Breast epithelium (tissue), 4 donors: ENCODE results near the gene CHTF18. TPM values are rescaled to one million over a fixed set of nuclear protein-coding genes. Genes with fewer than 3 reads are reported as not detected.

Experiments used
- DNase-seq, 2 donors: peaks; one replicate each; pipeline ENCODE4 v3.0.0-alpha.2; 2019; ENCODE audit warnings: low spot score in 2 of 2
- H3K27ac ChIP-seq, 2 donors: fragments of 200-600 bp; sonication (generic) in 1 of 2; one replicate each; pipeline ENCODE4 v1.5.1; 2016 to 2019; ENCODE audit warnings: mild to moderate bottlenecking in 1 of 2
- H3K27me3 ChIP-seq, 2 donors: fragments of 200-600 bp; sonication (generic) in 1 of 2; one replicate each; pipeline versions ENCODE4 v1.5.1 to v1.6.0; 2017 to 2019; ENCODE audit warnings: control low read depth in 1 of 2, mild to moderate bottlenecking in 1 of 2
- H3K36me3 ChIP-seq: fragments of 200-600 bp; one replicate; pipeline ENCODE4 v1.5.1; 2019
- H3K4me1 ChIP-seq, 2 donors: fragments of 200-600 bp; sonication (generic); one replicate each; pipeline ENCODE4 v1.5.1; 2016 to 2019; ENCODE audit warnings: control low read depth in 1 of 2
- H3K4me3 ChIP-seq, 3 donors: fragments of 200-600 bp; sonication (generic); 1 replicate in 2 of 3; 2 replicates in 1 of 3; pipeline ENCODE4 v1.5.1; 2016 to 2019; ENCODE audit warnings: mild to moderate bottlenecking in 3 of 3, moderate library complexity in 2 of 3
- H3K9me3 ChIP-seq, 2 donors: fragments of 200-600 bp; sonication (generic) in 1 of 2; one replicate each; pipeline ENCODE4 v1.5.1; 2016 to 2019; ENCODE audit warnings: control low read depth in 1 of 2
- POLR2A ChIP-seq: fragments of 450-650 bp; IDR thresholded peaks from one replicate; pipeline ENCODE4 v1.6.1; 2016; ENCODE audit warnings: antibody characterized with exemption, mild to moderate bottlenecking, moderate library complexity
- POLR2AphosphoS5 ChIP-seq, 3 donors: sonication (generic); formaldehyde crosslinking; IDR thresholded peaks; one replicate each; pipeline ENCODE4 v1.6.1; 2017; ENCODE audit warnings: antibody characterized with exemption in 3 of 3
- intact Hi-C: fragments of 100-400 bp; cut with DNase I; formaldehyde crosslinking; loops from one replicate; pipeline ENCODE4 v1.15.1; 2023; ENCODE audit warnings: low total_unique reads
- total RNA-seq, 3 donors: library from RNA; depleted of rRNA; stranded (reverse); fragments of >200 nt; gene quantifications; one replicate each; pipeline ENCODE4 v1.1.0, GENCODE V29; 2016
- TF ChIP-seq, protein P1 (sequence below), 3 donors: fragments of 450-650 bp; IDR thresholded peaks; one replicate each; pipeline ENCODE4 v1.5.1; 2016 to 2017; ENCODE audit warnings: antibody characterized with exemption in 3 of 3, mild to moderate bottlenecking in 3 of 3, moderate library complexity in 3 of 3

CHTF18 gene
- total RNA-seq, 3 donors from 2014 or later = 12.6 to 15.5 (median 13.1) TPM

GRCh38 chr16:768428-768827 lies 20.0 kb upstream of the CHTF18 start:
- Histone ChIP-seq H3K4me3 (no peak overlapping the region), H3K9me3 (no peaks in the 10 kb centered on the region), H3K27ac (no peak overlapping the region), H3K27me3 (peaks cover 3 to 40% of the 10 kb centered on the region in 2 donors), H3K36me3 (no peaks in the 10 kb centered on the region), H3K4me1 (no peaks in the 10 kb centered on the region)
- DNase-seq = no peak
- intact Hi-C loops = no loop called here
- TF ChIP-seq, protein P1, sequence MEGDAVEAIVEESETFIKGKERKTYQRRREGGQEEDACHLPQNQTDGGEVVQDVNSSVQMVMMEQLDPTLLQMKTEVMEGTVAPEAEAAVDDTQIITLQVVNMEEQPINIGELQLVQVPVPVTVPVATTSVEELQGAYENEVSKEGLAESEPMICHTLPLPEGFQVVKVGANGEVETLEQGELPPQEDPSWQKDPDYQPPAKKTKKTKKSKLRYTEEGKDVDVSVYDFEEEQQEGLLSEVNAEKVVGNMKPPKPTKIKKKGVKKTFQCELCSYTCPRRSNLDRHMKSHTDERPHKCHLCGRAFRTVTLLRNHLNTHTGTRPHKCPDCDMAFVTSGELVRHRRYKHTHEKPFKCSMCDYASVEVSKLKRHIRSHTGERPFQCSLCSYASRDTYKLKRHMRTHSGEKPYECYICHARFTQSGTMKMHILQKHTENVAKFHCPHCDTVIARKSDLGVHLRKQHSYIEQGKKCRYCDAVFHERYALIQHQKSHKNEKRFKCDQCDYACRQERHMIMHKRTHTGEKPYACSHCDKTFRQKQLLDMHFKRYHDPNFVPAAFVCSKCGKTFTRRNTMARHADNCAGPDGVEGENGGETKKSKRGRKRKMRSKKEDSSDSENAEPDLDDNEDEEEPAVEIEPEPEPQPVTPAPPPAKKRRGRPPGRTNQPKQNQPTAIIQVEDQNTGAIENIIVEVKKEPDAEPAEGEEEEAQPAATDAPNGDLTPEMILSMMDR (IDR thresholded peaks at IDR 0.05) = no peak
- TF ChIP-seq POLR2AphosphoS5 (IDR thresholded peaks at IDR 0.05) (no peak), POLR2A (no peak)

DNA sequence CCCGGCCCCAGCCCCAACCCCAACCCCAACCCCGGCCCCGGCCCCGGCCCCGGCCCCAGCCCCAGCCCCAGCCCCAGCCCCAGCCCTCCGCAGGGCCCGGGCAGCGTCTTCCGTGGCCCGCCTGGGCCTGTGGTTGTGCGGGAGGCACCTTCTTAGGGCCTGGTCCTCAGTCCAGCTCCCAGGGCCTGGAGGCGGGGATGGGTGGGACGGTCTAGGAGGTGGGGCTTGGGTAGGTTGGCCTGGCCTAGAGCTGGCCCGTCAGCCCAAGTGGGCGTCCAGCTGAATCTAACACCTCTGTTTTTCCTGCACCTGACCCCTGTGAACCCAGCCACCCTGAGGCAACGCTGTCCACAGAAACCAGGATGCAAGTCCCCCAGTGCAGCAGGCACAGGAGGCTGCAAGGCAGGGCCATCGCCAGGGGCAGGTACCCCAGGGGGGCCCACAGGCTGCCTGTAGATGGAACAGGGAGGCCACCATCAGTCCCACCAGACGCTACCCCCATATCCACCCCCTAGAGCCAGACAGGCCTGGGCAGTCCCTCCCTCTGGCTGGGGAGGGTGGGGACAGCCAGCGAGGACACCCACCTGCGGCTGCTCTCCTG lies 19.1 kb upstream of the CHTF18 start:
- no peaks in the 10 kb centered on the region for H3K4me1 ChIP-seq
- TF ChIP-seq POLR2A (no peak), POLR2AphosphoS5 (IDR thresholded peaks at IDR 0.05) (no peak)
- TF ChIP-seq, protein P1 (IDR thresholded peaks at IDR 0.05) = no peak

GRCh38 chr16:769934-770333 lies 18.5 kb upstream of the CHTF18 start:
- intact Hi-C loops = no loop called here
- H3K27ac ChIP-seq = no peak overlapping the region
- DNase-seq = no peak
- H3K27me3 ChIP-seq = peaks cover 3 to 45% of the 10 kb centered on the region in 2 donors
- no peak overlapping the region for H3K4me3 ChIP-seq
- TF ChIP-seq POLR2AphosphoS5 (IDR thresholded peaks at IDR 0.05) (no peak), POLR2A (no peak)
- TF ChIP-seq, protein P1 (IDR thresholded peaks at IDR 0.05) = no peak
- no peaks in the 10 kb centered on the region for H3K4me1 ChIP-seq
- H3K9me3 ChIP-seq = no peaks in the 10 kb centered on the region
- no peaks in the 10 kb centered on the region for H3K36me3 ChIP-seq

More for the DNA sequence above, 19.1 kb upstream of the CHTF18 start:
- Histone ChIP-seq H3K27me3 (peaks cover 3 to 45% of the 10 kb centered on the region in 2 donors), H3K9me3 (no peaks in the 10 kb centered on the region), H3K4me3 (no peak overlapping the region), H3K27ac (no peak overlapping the region), H3K36me3 (no peaks in the 10 kb centered on the region)
- no peak for DNase-seq
- intact Hi-C loops = no loop called here

DNA sequence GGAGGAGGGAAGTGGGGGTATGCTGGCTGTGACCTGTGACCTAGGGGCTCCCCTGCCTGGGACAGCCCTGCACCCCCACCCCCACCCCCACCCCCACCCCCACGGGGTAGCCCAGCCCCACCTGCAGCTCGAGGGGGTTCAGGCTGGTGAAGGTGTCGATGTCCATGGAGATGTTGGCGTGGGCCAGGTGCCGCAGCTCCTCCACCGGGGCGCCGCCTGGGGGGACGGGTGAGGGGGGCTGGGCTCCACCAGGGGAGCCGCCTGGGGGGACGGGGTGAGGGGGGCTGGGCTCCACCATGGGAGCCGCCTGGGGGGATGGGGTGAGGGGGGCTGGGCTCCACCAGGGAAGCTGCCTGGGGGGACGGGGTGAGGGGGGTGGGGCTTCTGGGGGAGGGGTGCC lies 18.0 kb upstream of the CHTF18 start:
- no peak overlapping the region for H3K27ac ChIP-seq
- DNase-seq = no peak
- H3K27me3 ChIP-seq = peaks cover 3 to 40% of the 10 kb centered on the region in 2 donors
- H3K36me3 ChIP-seq = no peaks in the 10 kb centered on the region
- H3K9me3 ChIP-seq = no peaks in the 10 kb centered on the region
- intact Hi-C loops = no loop called here
- no peaks in the 10 kb centered on the region for H3K4me1 ChIP-seq
- H3K4me3 ChIP-seq = no peak overlapping the region
- TF ChIP-seq POLR2AphosphoS5 (IDR thresholded peaks at IDR 0.05) (no peak), POLR2A (no peak)
- TF ChIP-seq, protein P1 (IDR thresholded peaks at IDR 0.05) = no peak

DNA sequence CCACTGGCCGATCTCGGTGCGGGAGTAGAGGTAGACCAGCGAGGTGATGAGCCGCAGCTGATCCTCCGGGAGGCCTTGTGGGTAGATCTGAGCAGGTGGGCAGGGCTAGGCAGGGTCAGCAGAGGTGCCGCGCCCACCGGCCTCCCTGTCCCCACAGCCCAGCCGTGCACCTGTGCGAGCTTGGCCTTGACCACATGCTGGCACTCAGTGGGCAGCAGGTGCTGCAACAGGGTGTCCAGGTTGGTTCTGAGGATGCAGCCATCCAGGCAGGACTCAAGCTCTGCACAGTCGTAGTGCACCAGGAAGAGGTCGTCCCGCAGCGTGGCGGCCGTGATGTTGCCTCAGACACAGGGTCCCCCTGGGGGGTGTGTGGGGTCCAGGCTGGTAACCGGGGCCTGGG lies 15.5 kb upstream of the CHTF18 start:
- no peaks in the 10 kb centered on the region for H3K9me3 ChIP-seq
- no peak overlapping the region for H3K27ac ChIP-seq
- peaks cover 3 to 34% of the 10 kb centered on the region in 2 donors for H3K27me3 ChIP-seq
- H3K4me1 ChIP-seq = no peaks in the 10 kb centered on the region
- H3K36me3 ChIP-seq = no peaks in the 10 kb centered on the region
- TF ChIP-seq POLR2A (no peak), POLR2AphosphoS5 (IDR thresholded peaks at IDR 0.05) (no peak)
- TF ChIP-seq, protein P1 (IDR thresholded peaks at IDR 0.05) = no peak
- DNase-seq = no peak
- no peak overlapping the region for H3K4me3 ChIP-seq
- intact Hi-C loops = no loop called here
